RWPE2 (cell line): ENCODE results near the gene PCDHB8.
"Not testable (repeated sequence)": the region's sequence is repeated elsewhere in the genome, so short reads cannot be mapped to it uniquely, and the experiment has no call there.

ENCODE experiments used
- ATAC-seq: fragments of 200-7000 bp; cut with Tn5 transposase; 3 replicates; pipeline ENCODE4 v1.9.1; 2021; ENCODE audit warnings: low read depth
- DNase-seq: peaks from one replicate; pipeline ENCODE4 v3.0.0-alpha.2; 2020; ENCODE audit warnings: low spot score
- H3K27ac ChIP-seq: fragments of 450-650 bp; 2 replicates; pipeline ENCODE4 v1.5.1; 2017; ENCODE audit warnings: mild to moderate bottlenecking; ENCODE audit not compliant: poor library complexity, severe bottlenecking
- H3K27me3 ChIP-seq: fragments of 250-450 bp; sonication (Bioruptor Pico); 2 replicates; pipeline ENCODE4 v1.5.1; 2021; ENCODE audit warnings: mild to moderate bottlenecking, moderate library complexity; ENCODE audit not compliant: insufficient read depth, poor library complexity, severe bottlenecking
- H3K36me3 ChIP-seq: fragments of 250-450 bp; sonication (Bioruptor Pico); 2 replicates; pipeline ENCODE4 v1.5.1; 2020; ENCODE audit warnings: low read depth, mild to moderate bottlenecking, moderate library complexity
- H3K4me1 ChIP-seq: fragments of 250-450 bp; sonication (Bioruptor Pico); 2 replicates; pipeline ENCODE4 v1.5.1; 2021; ENCODE audit warnings: mild to moderate bottlenecking, moderate library complexity; ENCODE audit not compliant: insufficient read depth, poor library complexity, severe bottlenecking
- H3K4me3 ChIP-seq: fragments of 250-450 bp; sonication (Bioruptor Pico); 2 replicates; pipeline ENCODE4 v1.5.1; 2021; ENCODE audit warnings: mild to moderate bottlenecking, moderate library complexity; ENCODE audit not compliant: severe bottlenecking
- H3K9me3 ChIP-seq: fragments of 250-450 bp; sonication (Bioruptor Pico); 2 replicates; pipeline ENCODE4 v1.5.1; 2021; ENCODE audit warnings: mild to moderate bottlenecking, moderate library complexity; ENCODE audit not compliant: severe bottlenecking
- TF ChIP-seq, protein P1 (sequence below): fragments of 450-650 bp; IDR thresholded peaks from one replicate; pipeline ENCODE4 v1.5.1; 2017; ENCODE audit warnings: mild to moderate bottlenecking, moderate library complexity; ENCODE audit not compliant: poor library complexity, severe bottlenecking

Gene PCDHB8

DNA sequence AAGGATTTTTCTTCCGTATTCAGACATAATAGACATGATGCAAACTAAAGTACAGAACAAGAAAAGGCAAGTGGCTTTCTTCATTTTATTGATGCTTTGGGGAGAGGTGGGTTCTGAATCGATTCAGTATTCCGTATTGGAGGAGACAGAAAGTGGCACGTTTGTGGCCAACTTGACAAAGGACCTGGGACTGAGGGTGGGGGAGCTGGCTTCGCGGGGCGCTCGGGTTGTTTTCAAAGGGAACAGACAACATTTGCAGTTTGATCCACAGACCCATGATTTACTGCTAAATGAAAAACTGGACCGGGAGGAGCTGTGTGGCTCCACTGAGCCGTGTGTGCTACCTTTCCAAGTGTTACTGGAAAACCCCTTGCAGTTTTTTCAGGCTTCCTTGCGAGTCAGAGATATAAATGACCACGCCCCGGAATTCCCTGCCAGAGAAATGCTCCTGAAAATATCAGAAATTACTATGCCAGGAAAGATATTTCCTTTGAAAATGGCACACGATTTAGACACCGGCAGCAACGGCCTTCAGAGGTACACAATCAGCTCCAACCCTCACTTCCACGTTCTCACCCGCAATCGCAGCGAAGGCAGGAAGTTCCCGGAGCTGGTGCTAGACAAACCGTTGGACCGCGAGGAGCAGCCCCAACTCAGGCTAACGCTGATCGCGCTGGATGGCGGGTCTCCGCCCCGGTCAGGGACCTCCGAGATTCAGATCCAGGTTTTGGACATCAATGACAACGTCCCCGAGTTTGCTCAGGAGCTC, 27.2 kb upstream of the PCDHB8 start:
- no peaks in the 10 kb centered on the region for H3K36me3 ChIP-seq
- no peak overlapping the region for H3K27ac ChIP-seq
- no peak; the same call in 2 of the 3 replicates for ATAC-seq
- H3K27me3 ChIP-seq = peaks cover 70% of the 10 kb centered on the region
- DNase-seq = no peak
- TF ChIP-seq, protein P1, sequence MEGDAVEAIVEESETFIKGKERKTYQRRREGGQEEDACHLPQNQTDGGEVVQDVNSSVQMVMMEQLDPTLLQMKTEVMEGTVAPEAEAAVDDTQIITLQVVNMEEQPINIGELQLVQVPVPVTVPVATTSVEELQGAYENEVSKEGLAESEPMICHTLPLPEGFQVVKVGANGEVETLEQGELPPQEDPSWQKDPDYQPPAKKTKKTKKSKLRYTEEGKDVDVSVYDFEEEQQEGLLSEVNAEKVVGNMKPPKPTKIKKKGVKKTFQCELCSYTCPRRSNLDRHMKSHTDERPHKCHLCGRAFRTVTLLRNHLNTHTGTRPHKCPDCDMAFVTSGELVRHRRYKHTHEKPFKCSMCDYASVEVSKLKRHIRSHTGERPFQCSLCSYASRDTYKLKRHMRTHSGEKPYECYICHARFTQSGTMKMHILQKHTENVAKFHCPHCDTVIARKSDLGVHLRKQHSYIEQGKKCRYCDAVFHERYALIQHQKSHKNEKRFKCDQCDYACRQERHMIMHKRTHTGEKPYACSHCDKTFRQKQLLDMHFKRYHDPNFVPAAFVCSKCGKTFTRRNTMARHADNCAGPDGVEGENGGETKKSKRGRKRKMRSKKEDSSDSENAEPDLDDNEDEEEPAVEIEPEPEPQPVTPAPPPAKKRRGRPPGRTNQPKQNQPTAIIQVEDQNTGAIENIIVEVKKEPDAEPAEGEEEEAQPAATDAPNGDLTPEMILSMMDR = no peak
- peaks cover 2% of the 10 kb centered on the region for H3K9me3 ChIP-seq
- H3K4me1 ChIP-seq = no peaks in the 10 kb centered on the region
- no peak overlapping the region for H3K4me3 ChIP-seq

DNA sequence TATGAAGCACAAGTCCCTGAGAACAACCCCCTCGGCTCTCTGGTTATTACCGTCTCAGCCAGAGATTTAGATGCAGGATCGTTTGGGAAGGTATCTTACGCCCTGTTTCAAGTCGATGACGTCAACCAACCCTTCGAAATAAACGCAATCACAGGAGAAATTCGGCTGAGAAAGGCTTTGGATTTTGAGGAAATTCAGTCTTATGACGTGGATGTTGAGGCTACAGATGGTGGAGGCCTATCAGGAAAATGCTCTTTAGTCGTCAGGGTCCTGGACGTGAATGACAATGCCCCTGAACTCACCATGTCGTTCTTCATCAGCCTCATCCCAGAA, 26.6 kb upstream of the PCDHB8 start:
- TF ChIP-seq, protein P1 = no peak
- Histone ChIP-seq H3K4me1 (no peaks in the 10 kb centered on the region), H3K27me3 (peaks cover 72% of the 10 kb centered on the region), H3K36me3 (no peaks in the 10 kb centered on the region), H3K9me3 (peaks cover 2% of the 10 kb centered on the region), H3K4me3 (no peak overlapping the region), H3K27ac (no peak overlapping the region)
- ATAC-seq (no peak), DNase-seq (no peak)

DNA sequence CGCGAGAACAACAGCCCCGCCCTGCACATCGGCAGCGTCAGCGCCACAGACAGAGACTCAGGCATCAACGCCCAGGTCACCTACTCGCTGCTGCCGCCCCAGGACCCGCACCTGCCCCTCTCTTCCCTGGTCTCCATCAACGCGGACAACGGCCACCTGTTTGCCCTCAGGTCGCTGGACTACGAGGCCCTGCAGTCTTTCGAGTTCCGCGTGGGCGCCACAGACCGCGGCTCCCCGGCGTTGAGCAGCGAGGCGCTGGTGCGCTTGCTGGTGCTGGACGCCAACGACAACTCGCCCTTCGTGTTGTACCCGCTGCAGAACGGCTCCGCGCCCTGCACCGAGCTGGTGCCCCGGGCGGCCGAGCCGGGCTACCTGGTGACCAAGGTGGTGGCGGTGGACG, 26.0 kb upstream of the PCDHB8 start:
- H3K9me3 ChIP-seq, H3K4me3 ChIP-seq, H3K4me1 ChIP-seq, H3K27ac ChIP-seq, ATAC-seq, DNase-seq, H3K36me3 ChIP-seq: not testable (repeated sequence)
- peaks cover 72% of the 10 kb centered on the region for H3K27me3 ChIP-seq

DNA sequence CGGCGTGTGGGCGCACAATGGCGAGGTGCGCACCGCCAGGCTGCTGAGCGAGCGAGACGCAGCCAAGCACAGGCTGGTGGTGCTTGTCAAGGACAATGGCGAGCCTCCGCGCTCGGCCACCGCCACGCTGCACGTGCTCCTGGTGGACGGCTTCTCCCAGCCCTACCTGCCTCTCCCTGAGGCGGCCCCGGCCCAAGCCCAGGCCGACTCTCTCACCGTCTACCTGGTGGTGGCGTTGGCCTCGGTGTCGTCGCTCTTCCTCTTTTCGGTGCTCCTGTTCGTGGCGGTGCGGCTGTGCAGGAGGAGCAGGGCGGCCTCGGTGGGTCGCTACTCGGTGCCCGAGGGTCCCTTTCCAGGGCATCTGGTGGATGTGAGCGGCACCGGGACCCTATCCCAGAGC, 25.5 kb upstream of the PCDHB8 start:
- not testable (repeated sequence) for H3K27ac ChIP-seq, H3K9me3 ChIP-seq, H3K4me1 ChIP-seq, H3K36me3 ChIP-seq, DNase-seq, H3K4me3 ChIP-seq, ATAC-seq
- H3K27me3 ChIP-seq = peaks cover 71% of the 10 kb centered on the region

DNA sequence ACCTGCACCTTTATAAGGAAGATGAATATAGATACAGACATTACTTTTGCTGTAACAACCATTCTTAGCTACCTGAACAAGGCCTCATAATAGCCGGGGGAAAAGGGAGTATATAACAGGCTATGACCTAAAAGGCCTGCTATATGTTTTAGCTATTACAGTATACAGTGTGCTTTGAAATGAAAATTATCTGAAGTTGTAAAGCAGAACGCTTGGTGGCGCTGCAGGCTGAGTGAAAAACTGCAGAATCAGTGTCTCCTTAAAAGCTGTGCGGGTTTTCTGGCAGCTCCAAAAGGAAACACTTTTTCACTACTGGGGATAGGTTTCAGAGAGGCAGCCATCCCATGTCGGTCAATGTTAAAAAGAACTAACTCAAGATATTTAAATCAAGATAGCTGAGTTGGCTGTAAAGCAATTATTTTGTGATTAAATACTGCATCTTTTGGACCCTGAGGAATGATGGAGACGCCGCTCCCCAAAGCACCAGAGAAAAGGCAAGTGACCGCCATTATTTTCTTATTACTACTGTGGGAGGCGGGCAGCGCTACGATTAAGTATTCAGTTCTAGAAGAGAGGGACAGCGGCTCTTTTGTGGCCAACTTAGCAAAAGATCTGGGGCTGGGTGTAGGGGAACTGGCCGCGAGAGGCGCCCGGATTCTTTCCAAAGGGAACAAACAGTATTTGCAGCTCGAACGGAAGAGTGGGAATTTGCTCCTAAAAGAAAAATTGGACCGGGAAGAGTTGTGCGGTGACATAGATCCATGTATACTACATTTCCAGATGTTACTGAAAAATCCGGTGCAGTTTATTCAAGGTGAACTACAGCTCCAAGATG, 21.8 kb upstream of the PCDHB8 start:
- ATAC-seq = no peak
- H3K4me1 ChIP-seq = no peaks in the 10 kb centered on the region
- TF ChIP-seq, protein P1 = no peak
- H3K27me3 ChIP-seq = peaks cover 60% of the 10 kb centered on the region
- no peak overlapping the region for H3K4me3 ChIP-seq
- no peaks in the 10 kb centered on the region for H3K36me3 ChIP-seq
- peaks cover 2% of the 10 kb centered on the region for H3K9me3 ChIP-seq
- no peak overlapping the region for H3K27ac ChIP-seq
- DNase-seq = no peak

DNA sequence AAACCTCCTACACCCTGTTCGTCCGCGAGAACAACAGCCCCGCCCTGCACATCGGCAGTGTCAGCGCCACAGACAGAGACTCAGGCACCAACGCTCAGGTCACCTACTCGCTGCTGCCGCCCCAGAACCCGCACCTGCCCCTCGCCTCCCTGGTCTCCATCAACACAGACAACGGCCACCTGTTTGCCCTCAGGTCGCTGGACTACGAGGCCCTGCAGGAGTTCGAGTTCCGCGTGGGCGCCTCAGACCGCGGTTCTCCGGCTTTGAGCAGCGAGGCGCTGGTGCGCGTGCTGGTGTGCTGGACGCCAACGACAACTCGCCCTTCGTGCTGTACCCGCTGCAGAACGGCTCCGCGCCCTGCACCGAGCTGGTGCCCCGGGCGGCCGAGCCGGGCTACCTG, 20.2 kb upstream of the PCDHB8 start:
- not testable (repeated sequence) for DNase-seq, ATAC-seq, H3K4me3 ChIP-seq, H3K4me1 ChIP-seq, H3K36me3 ChIP-seq, H3K9me3 ChIP-seq, H3K27ac ChIP-seq
- peaks cover 56% of the 10 kb centered on the region for H3K27me3 ChIP-seq

DNA sequence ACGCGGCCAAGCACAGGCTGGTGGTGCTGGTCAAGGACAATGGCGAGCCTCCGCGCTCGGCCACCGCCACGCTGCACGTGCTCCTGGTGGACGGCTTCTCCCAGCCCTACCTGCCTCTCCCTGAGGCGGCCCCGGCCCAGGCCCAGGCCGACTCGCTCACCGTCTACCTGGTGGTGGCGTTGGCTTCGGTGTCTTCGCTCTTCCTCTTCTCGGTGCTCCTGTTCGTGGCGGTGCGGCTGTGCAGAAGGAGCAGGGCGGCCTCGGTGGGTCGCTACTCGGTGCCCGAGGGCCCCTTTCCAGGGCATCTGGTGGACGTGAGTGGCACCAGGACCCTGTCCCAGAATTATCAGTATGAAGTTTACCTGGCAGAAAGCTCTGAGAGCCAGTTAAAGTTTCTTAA, 19.7 kb upstream of the PCDHB8 start:
- not testable (repeated sequence) for H3K27ac ChIP-seq, DNase-seq, H3K4me3 ChIP-seq, ATAC-seq, H3K9me3 ChIP-seq, H3K4me1 ChIP-seq, H3K36me3 ChIP-seq
- H3K27me3 ChIP-seq = peaks cover 50% of the 10 kb centered on the region
